Stromal cell of bone marrow (primary cell): ENCODE results near the gene GLI1.
"Not testable (repeated sequence)": the region's sequence is repeated elsewhere in the genome, so short reads cannot be mapped to it uniquely, and the experiment has no call there.

Experiments
- DNase-seq: peaks from one replicate; pipeline ENCODE4 v3.0.0-alpha.2; 2012; ENCODE audit warnings: low read depth

GLI1 gene

GRCh38 chr12:57459750-57460467 lies at the start of gene GLI1:
GLI1 (plus strand) TSS chr12:57459785; CDS start chr12:57463692, 3,907 bp downstream.
- peak; percentile 10 for DNase-seq

- DNase-seq = no peak
These were observed 49.1 kb upstream of the GLI1 start for GRCh38 chr12:57410534-57410933.

GRCh38 chr12:57414160-57414559 lies 45.4 kb upstream of the GLI1 start:
- not testable (repeated sequence) for DNase-seq

- DNase-seq = no peak
These were observed 44.5 kb upstream of the GLI1 start for GRCh38 chr12:57415088-57415487.

GRCh38 chr12:57416039-57416996 lies 43.3 kb upstream of the GLI1 start:
- peak; percentile 21 for DNase-seq

- DNase-seq = no peak
These were observed 41.3 kb upstream of the GLI1 start for GRCh38 chr12:57418255-57418654.

GRCh38 chr12:57419495-57419894 lies 40.1 kb upstream of the GLI1 start:
- DNase-seq = no peak

GRCh38 chr12:57420482-57420881 lies 39.1 kb upstream of the GLI1 start:
- DNase-seq = no peak

GRCh38 chr12:57426948-57427347 lies 32.6 kb upstream of the GLI1 start:
- not testable (repeated sequence) for DNase-seq

- no peak for DNase-seq
These were observed 30.6 kb upstream of the GLI1 start for GRCh38 chr12:57428965-57429364.

GRCh38 chr12:57429473-57430111 lies 30.0 kb upstream of the GLI1 start:
- DNase-seq = no peak

GRCh38 chr12:57430112-57430930 lies 29.3 kb upstream of the GLI1 start:
- DNase-seq = no peak

GRCh38 chr12:57430931-57431566 lies 28.5 kb upstream of the GLI1 start, which contains the start of gene R3HDM2:
R3HDM2 (minus strand) TSS chr12:57431043; CDS start chr12:57310428, 120,615 bp downstream.
- DNase-seq = peak; percentile 86

GRCh38 chr12:57431654-57432188 lies 27.9 kb upstream of the GLI1 start:
- DNase-seq = no peak

GRCh38 chr12:57433370-57433769 lies 26.2 kb upstream of the GLI1 start:
- DNase-seq = no peak

GRCh38 chr12:57434517-57435223 lies 24.9 kb upstream of the GLI1 start, which contains the start of gene INHBC:
INHBC (plus strand) TSS chr12:57434784; CDS start chr12:57434887, 103 bp downstream.
- no peak for DNase-seq

- DNase-seq = no peak
These were observed 24.3 kb upstream of the GLI1 start for GRCh38 chr12:57435293-57435692.

GRCh38 chr12:57438400-57438799 lies 21.2 kb upstream of the GLI1 start:
- DNase-seq = no peak

- DNase-seq = no peak
These were observed 19.8 kb upstream of the GLI1 start for GRCh38 chr12:57439762-57440266.

GRCh38 chr12:57441393-57441792 lies 18.2 kb upstream of the GLI1 start:
- DNase-seq = not testable (repeated sequence)
